Gastroesophageal sphincter (tissue), 4 donors: ENCODE measurements around the gene FAM168A. TPM values are rescaled to one million over a fixed set of nuclear protein-coding genes. Genes with fewer than 3 reads are reported as not detected.

ENCODE experiments used
- ATAC-seq: fragments of 150-250 bp; one replicate; pipeline ENCODE4 v1.9.1; 2016; ENCODE audit warnings: mild to moderate bottlenecking, moderate library complexity
- H3K27ac ChIP-seq, 4 donors: fragments of 200-600 bp; sonication (generic) in 3 of 4; 1 replicate in 3 of 4; 2 replicates in 1 of 4; pipeline ENCODE4 v1.5.1; 2016 to 2019
- H3K27me3 ChIP-seq: fragments of 200-600 bp; sonication (generic); one replicate; pipeline ENCODE4 v1.5.1; 2019
- H3K36me3 ChIP-seq, 2 donors: fragments of 200-600 bp; sonication (generic); one replicate each; pipeline ENCODE4 v1.5.1; 2019; ENCODE audit warnings: control low read depth in 1 of 2
- H3K4me1 ChIP-seq, 3 donors: fragments of 200-600 bp; sonication (generic); 1 replicate in 2 of 3; 2 replicates in 1 of 3; pipeline ENCODE4 v1.5.1; 2016 to 2019; ENCODE audit warnings: control low read depth in 2 of 3
- H3K4me3 ChIP-seq, 2 donors: fragments of 200-600 bp; sonication (generic); one replicate each; pipeline ENCODE4 v1.5.1; 2019; ENCODE audit warnings: mild to moderate bottlenecking in 1 of 2, moderate library complexity in 1 of 2
- H3K9me3 ChIP-seq, 3 donors: fragments of 200-600 bp; sonication (generic); one replicate each; pipeline ENCODE4 v1.5.1; 2017 to 2019; ENCODE audit warnings: control low read depth in 2 of 3
- CTCF ChIP-seq, 4 experiments: fragments of 200-600 bp in 2 of 4; fragments of 450-650 bp in 2 of 4; sonication (generic) in 1 of 4; IDR thresholded peaks; one replicate each; pipeline ENCODE4 v1.5.1; 2017 to 2019; ENCODE audit warnings: antibody characterized with exemption in 4 of 4, mild to moderate bottlenecking in 2 of 4, moderate library complexity in 2 of 4
- EP300 ChIP-seq: sonication (generic); formaldehyde crosslinking; IDR thresholded peaks from one replicate; pipeline ENCODE4 v1.6.1; 2017; ENCODE audit warnings: antibody characterized with exemption, mild to moderate bottlenecking
- POLR2A ChIP-seq, 2 donors: fragments of 450-650 bp; IDR thresholded peaks; one replicate each; pipeline ENCODE4 v1.6.1; 2017; ENCODE audit warnings: antibody characterized with exemption in 2 of 2, mild to moderate bottlenecking in 2 of 2, moderate library complexity in 1 of 2
- POLR2AphosphoS5 ChIP-seq: sonication (generic); formaldehyde crosslinking; IDR thresholded peaks from one replicate; pipeline ENCODE4 v1.6.1; 2017; ENCODE audit warnings: antibody characterized with exemption
- WGBS, 2 donors: methylation state at CpG; one replicate each; pipeline ENCODE4 v1.1.5; 2018; ENCODE audit warnings: low coverage in 1 of 2; 5-methylcytosine and 5-hydroxymethylcytosine counted together
- total RNA-seq, 4 donors: library from RNA; depleted of rRNA; stranded (reverse); fragments of >200 nt; gene quantifications; one replicate each; pipeline ENCODE4 v1.1.0, GENCODE V29; 2016

Gene FAM168A
- total RNA-seq, 4 donors from 2014 or later = 27.5 to 51.8 (median 42.0) TPM

GRCh38 chr11:73458201-73458600 lies 139.7 kb downstream of the FAM168A start:
- TF ChIP-seq POLR2A (IDR thresholded peaks at IDR 0.05) (no peak), CTCF (IDR thresholded peaks at IDR 0.05) (no peak), POLR2AphosphoS5 (no peak)
- Histone ChIP-seq H3K27ac (no peak overlapping the region), H3K27me3 (no peaks in the 10 kb centered on the region), H3K36me3 (no peaks in the 10 kb centered on the region), H3K4me3 (no peak overlapping the region), H3K9me3 (no peaks in the 10 kb centered on the region), H3K4me1 (peaks cover 0 to 5% (median 0%) of the 10 kb centered on the region in 3 donors)
- 83 to 100% methylated on average over 1 of the region's 1 CpG for WGBS, 2 donors
- no peak for ATAC-seq

- no peak for TF ChIP-seq POLR2AphosphoS5
- no peak for TF ChIP-seq POLR2A (IDR thresholded peaks at IDR 0.05)
- no peak for TF ChIP-seq CTCF (IDR thresholded peaks at IDR 0.05)
- no peak for TF ChIP-seq EP300
- Histone ChIP-seq H3K27me3 (no peaks in the 10 kb centered on the region), H3K9me3 (no peaks in the 10 kb centered on the region), H3K36me3 (no peaks in the 10 kb centered on the region), H3K27ac (no peak overlapping the region), H3K4me1 (peaks cover 0 to 5% (median 0%) of the 10 kb centered on the region in 3 donors), H3K4me3 (no peak overlapping the region)
- peak; percentile 36 for ATAC-seq
- 80 to 84% methylated on average over 3 to 7 of the region's 9 CpGs for WGBS, 2 donors
These were observed 142.9 kb downstream of the FAM168A start for GRCh38 chr11:73454987-73455386.

GRCh38 chr11:73453562-73453961 lies 144.3 kb downstream of the FAM168A start:
- no peaks in the 10 kb centered on the region for H3K9me3 ChIP-seq
- WGBS, 2 donors = 74 to 78% methylated on average over 4 of the region's 4 CpGs

GRCh38 chr11:73452726-73453125 lies 145.2 kb downstream of the FAM168A start:
- Histone ChIP-seq H3K4me3 (no peak overlapping the region), H3K27ac (no peak overlapping the region), H3K27me3 (no peaks in the 10 kb centered on the region), H3K36me3 (no peaks in the 10 kb centered on the region), H3K4me1 (peaks cover 0 to 5% (median 0%) of the 10 kb centered on the region in 3 donors), H3K9me3 (no peaks in the 10 kb centered on the region)
- no peak for ATAC-seq
- TF ChIP-seq CTCF (IDR thresholded peaks at IDR 0.05) = no peak
- no peak for TF ChIP-seq EP300
- no peak for TF ChIP-seq POLR2A (IDR thresholded peaks at IDR 0.05)
- TF ChIP-seq POLR2AphosphoS5 = no peak
- WGBS, 2 donors = 100% methylated on average over 2 of the region's 2 CpGs

More at GRCh38 chr11:73453562-73453961, 144.3 kb downstream of the FAM168A start:
- no peak overlapping the region for H3K4me3 ChIP-seq
- no peak for ATAC-seq
- no peaks in the 10 kb centered on the region for H3K36me3 ChIP-seq
- peaks cover 0 to 5% (median 0%) of the 10 kb centered on the region in 3 donors for H3K4me1 ChIP-seq
- no peak for TF ChIP-seq CTCF (IDR thresholded peaks at IDR 0.05)
- no peak for TF ChIP-seq EP300
- no peak for TF ChIP-seq POLR2AphosphoS5
- TF ChIP-seq POLR2A (IDR thresholded peaks at IDR 0.05) = no peak
- no peaks in the 10 kb centered on the region for H3K27me3 ChIP-seq
- H3K27ac ChIP-seq = no peak overlapping the region

GRCh38 chr11:73451896-73452295 lies 146.0 kb downstream of the FAM168A start:
- no peaks in the 10 kb centered on the region for H3K27me3 ChIP-seq
- ATAC-seq = no peak
- H3K4me1 ChIP-seq = peaks cover 0 to 5% (median 0%) of the 10 kb centered on the region in 3 donors
- H3K36me3 ChIP-seq = no peaks in the 10 kb centered on the region
- no peak overlapping the region for H3K27ac ChIP-seq
- no peak for TF ChIP-seq POLR2A (IDR thresholded peaks at IDR 0.05)
- TF ChIP-seq EP300 = no peak
- TF ChIP-seq CTCF (IDR thresholded peaks at IDR 0.05) = no peak
- no peak for TF ChIP-seq POLR2AphosphoS5
- no peaks in the 10 kb centered on the region for H3K9me3 ChIP-seq
- H3K4me3 ChIP-seq = no peak overlapping the region
